A673 (cell line): ENCODE data around the gene IKZF3. TPM values are rescaled to one million over a fixed set of nuclear protein-coding genes. Genes with fewer than 3 reads are reported as not detected.

ENCODE experiments used
- BruUV-seq: library from RNA; stranded (reverse); fragments of 400-500 nt; replicated peaks from 2 replicates; lab custom pipeline; 2021; lab: Mats Ljungman, UMichigan
- CTCF ChIA-PET: fragments of 300-600 bp; sonication (Branson Sonifier 250); formaldehyde crosslinking; loops from one replicate; lab custom pipeline; 2022; ENCODE audit warnings: antibody characterized with exemption; lab: Charles Lee
- POLR2A ChIA-PET: fragments of 300-600 bp; sonication (Branson Sonifier 250); formaldehyde crosslinking; loops from one replicate; lab custom pipeline; 2022; ENCODE audit warnings: antibody characterized with exemption; ENCODE audit not compliant: low non-redundant PET; lab: Charles Lee
- DNase-seq: peaks from one replicate; pipeline ENCODE4 v3.0.0-alpha.2; 2015; ENCODE audit warnings: low spot score
- H3K27ac ChIP-seq: fragments of 200-600 bp; sonication (generic); 2 replicates; pipeline ENCODE4 v1.5.1; 2016; ENCODE audit warnings: mixed run types, low read depth, mild to moderate bottlenecking, mixed read lengths, antibody characterized with exemption, low read length; ENCODE audit not compliant: poor library complexity, severe bottlenecking
- H3K27me3 ChIP-seq: fragments of 200-600 bp; sonication (generic); replicated peaks from 2 replicates; pipeline ENCODE4 v1.6.1; 2017; ENCODE audit warnings: mixed run types, low read depth, mild to moderate bottlenecking, mixed read lengths, antibody characterized with exemption, low read length; ENCODE audit not compliant: insufficient read depth, poor library complexity
- H3K36me3 ChIP-seq: fragments of 200-600 bp; sonication (generic); 2 replicates; pipeline ENCODE4 v1.6.1; 2016; ENCODE audit warnings: mixed run types, mild to moderate bottlenecking, mixed read lengths, antibody characterized with exemption, low read length; ENCODE audit not compliant: insufficient read depth, poor library complexity, severe bottlenecking
- H3K4me1 ChIP-seq: fragments of 200-600 bp; sonication (generic); 2 replicates; pipeline ENCODE4 v1.6.1; 2017; ENCODE audit warnings: mixed run types, mild to moderate bottlenecking, mixed read lengths, antibody characterized with exemption, low read length; ENCODE audit not compliant: insufficient read depth, poor library complexity, severe bottlenecking
- H3K4me3 ChIP-seq: fragments of 200-600 bp; sonication (generic); 2 replicates; pipeline ENCODE4 v1.5.1; 2016; ENCODE audit warnings: low read depth, mixed run types, mild to moderate bottlenecking, mixed read lengths, low read length; ENCODE audit not compliant: poor library complexity, severe bottlenecking
- H3K9me3 ChIP-seq: fragments of 200-600 bp; sonication (generic); 2 replicates; pipeline ENCODE4 v1.6.1; 2016; ENCODE audit warnings: mixed run types, low read depth, mild to moderate bottlenecking, mixed read lengths, antibody characterized with exemption, low read length; ENCODE audit not compliant: poor library complexity, severe bottlenecking
- EZH2 ChIP-seq: fragments of 200-600 bp; sonication (generic); IDR thresholded peaks from 2 replicates; pipeline ENCODE4 v1.6.1; 2017; ENCODE audit warnings: borderline replicate concordance, low read depth, mild to moderate bottlenecking, mixed read lengths, antibody characterized with exemption, low read length; ENCODE audit not compliant: poor library complexity, severe bottlenecking
- intact Hi-C: fragments of 100-400 bp; cut with micrococcal nuclease; formaldehyde crosslinking; loops from one replicate; pipeline ENCODE4 v1.10.0; 2022; ENCODE audit not compliant: unreplicated experiment
- total RNA-seq: library from RNA; stranded (reverse); gene quantifications from 2 replicates; pipeline ENCODE4 v1.2.3, GENCODE V29; 2021
- TF ChIP-seq, protein P1 (sequence below): fragments of 300-800, 200-600 bp; sonication (generic); conservative IDR thresholded peaks from 2 replicates; pipeline ENCODE4 v1.5.1; 2017; ENCODE audit warnings: low read depth, mild to moderate bottlenecking, antibody characterized with exemption, low read length, moderate library complexity, mixed read lengths

IKZF3 gene
- total RNA-seq, 1 experiment from 2014 or later: not detected

- Histone ChIP-seq H3K4me3 (no peak overlapping the region), H3K9me3 (no peaks in the 10 kb centered on the region), H3K36me3 (no peaks in the 10 kb centered on the region), H3K4me1 (no peaks in the 10 kb centered on the region), H3K27me3 (peaks cover 23% of the 10 kb centered on the region), H3K27ac (no peak overlapping the region)
- CTCF ChIA-PET: no interaction called here
- POLR2A ChIA-PET: no interaction called here
- DNase-seq: no peak
- intact Hi-C loops: no loop called here
- no TSS peak for BruUV-seq
- no peak for TF ChIP-seq EZH2
- TF ChIP-seq, protein P1, sequence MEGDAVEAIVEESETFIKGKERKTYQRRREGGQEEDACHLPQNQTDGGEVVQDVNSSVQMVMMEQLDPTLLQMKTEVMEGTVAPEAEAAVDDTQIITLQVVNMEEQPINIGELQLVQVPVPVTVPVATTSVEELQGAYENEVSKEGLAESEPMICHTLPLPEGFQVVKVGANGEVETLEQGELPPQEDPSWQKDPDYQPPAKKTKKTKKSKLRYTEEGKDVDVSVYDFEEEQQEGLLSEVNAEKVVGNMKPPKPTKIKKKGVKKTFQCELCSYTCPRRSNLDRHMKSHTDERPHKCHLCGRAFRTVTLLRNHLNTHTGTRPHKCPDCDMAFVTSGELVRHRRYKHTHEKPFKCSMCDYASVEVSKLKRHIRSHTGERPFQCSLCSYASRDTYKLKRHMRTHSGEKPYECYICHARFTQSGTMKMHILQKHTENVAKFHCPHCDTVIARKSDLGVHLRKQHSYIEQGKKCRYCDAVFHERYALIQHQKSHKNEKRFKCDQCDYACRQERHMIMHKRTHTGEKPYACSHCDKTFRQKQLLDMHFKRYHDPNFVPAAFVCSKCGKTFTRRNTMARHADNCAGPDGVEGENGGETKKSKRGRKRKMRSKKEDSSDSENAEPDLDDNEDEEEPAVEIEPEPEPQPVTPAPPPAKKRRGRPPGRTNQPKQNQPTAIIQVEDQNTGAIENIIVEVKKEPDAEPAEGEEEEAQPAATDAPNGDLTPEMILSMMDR: no peak
Observed at GRCh38 chr17:39846205-39846604, 17.9 kb downstream of the IKZF3 start.

GRCh38 chr17:39845052-39845846, 18.9 kb downstream of the IKZF3 start:
- intact Hi-C loops: no loop called here
- no peaks in the 10 kb centered on the region for H3K36me3 ChIP-seq
- POLR2A ChIA-PET: no interaction called here
- CTCF ChIA-PET: no interaction called here
- no peak overlapping the region for H3K4me3 ChIP-seq
- no peak overlapping the region for H3K27ac ChIP-seq
- peaks cover 23% of the 10 kb centered on the region for H3K27me3 ChIP-seq
- DNase-seq: no peak
- H3K9me3 ChIP-seq: no peaks in the 10 kb centered on the region
- no peaks in the 10 kb centered on the region for H3K4me1 ChIP-seq
- TF ChIP-seq EZH2: no peak
- TF ChIP-seq, protein P1: no peak
- BruUV-seq: no TSS peak

- Histone ChIP-seq H3K9me3 (no peaks in the 10 kb centered on the region), H3K36me3 (no peaks in the 10 kb centered on the region), H3K27me3 (peaks cover 19% of the 10 kb centered on the region), H3K27ac (no peak overlapping the region), H3K4me3 (no peak overlapping the region), H3K4me1 (no peaks in the 10 kb centered on the region)
- intact Hi-C loops: no loop called here
- CTCF ChIA-PET: no interaction called here
- POLR2A ChIA-PET: no interaction called here
- BruUV-seq: no TSS peak
- DNase-seq: no peak
- no peak for TF ChIP-seq EZH2
- TF ChIP-seq, protein P1: no peak
Observed at GRCh38 chr17:39841134-39841683, 22.9 kb downstream of the IKZF3 start.
